AG20443 (cell line): ENCODE data around the gene IRS1.

ENCODE experiments used
- DNase-seq: peaks from one replicate; pipeline ENCODE4 v3.0.0; 2012; ENCODE audit warnings: low spot score, mixed read lengths

Gene IRS1

DNA sequence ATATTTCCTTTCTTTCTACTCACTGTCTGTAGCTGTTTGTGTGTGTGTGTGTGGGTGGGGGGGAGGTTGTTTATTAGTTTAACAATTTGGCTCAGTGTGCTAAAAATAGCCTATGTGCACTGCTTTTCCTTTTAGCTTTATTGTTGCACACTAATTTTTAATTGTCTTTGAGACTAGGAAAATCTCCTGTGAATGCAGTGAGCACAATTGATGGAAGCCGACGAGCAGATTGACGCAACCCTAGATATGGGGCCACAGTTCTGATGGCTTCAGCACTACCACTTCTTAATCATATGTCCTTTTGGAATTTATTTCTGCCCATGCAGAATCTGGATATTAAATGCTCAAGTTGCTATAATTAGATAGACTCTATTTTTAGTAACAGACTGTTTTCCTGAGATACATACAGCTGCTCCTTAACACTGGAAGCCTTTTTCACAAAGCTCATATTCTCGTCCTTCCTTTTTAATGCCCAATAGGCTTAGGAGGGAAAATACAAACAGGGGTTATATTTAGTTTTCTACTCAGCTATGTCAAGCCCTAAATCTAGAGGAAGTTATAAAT lies 109.1 kb downstream of the IRS1 start:
- no peak for DNase-seq

DNA sequence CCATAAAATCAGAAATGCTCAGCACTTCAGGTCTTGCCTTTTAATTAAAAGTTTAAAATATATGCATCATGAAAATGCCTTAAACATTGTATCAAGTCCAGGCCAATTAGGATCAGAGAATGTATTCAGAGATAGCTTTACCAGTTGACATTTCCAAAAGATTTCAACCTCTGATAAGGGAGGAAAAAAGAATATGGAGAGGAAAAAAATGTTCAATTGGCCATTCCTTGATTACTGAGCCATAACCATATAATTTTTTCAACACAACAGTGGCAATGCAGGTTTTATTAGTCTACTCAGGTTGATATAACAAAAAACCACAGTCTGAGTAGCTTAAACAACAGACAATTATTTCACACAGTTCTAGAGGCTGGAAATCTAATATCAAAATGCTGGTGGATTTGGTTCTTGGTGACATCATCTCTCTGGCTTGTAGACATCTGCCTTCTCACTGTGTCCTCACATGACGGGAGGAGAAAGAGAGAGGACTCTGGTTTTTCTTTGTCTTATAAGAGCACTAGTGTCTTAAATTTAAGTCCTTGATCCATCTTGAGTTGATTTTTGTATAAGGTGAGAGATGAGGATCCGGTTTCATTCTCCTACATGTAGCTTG lies 111.9 kb downstream of the IRS1 start:
- DNase-seq = no peak

DNA sequence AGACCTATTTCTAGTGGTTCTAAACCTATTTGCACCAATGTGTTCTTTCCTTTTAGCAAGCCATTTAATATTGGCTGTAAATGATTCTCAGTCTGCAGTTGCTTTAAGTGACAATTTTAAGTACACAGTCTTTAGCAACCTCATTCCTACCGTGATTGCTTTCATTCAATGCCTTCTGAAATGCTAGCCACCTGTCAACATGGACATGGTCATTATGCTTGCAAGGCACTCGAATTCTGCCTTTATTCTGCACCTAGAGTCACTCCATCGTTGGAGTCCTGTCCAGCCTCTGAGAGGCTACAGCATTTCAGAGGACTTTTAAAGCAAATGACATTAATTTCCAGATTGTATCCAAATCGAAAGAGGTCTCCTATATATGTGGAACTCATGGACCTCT lies 115.1 kb downstream of the IRS1 start:
- DNase-seq = no peak

DNA sequence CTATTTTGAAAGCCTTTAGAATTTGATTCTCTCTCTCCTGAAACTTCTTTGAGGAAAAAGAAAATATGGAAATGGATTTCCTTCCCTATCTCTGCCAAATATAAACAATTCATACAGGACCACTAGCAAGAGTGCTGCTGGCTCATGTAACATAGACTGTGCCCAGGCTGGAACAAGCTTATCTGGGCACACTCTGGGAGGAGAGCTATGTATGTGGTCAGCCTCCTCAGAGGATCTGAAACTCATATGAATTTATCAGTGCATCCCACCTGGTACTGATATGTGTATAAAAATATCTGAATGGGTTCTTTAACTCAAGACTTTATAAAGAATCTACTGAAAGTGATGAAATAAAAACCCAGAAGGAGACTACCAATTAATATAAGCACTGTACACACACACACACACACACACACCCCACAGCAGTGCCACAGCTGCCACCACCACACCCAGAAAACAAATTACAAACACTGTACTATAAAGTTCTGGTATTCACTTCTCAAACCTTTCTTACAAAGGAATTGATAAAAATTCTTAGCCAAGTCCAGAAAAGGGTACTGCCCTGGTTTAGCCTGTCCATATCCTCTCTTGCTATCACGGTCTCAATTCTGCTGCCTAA lies 115.6 kb downstream of the IRS1 start:
- DNase-seq = no peak

DNA sequence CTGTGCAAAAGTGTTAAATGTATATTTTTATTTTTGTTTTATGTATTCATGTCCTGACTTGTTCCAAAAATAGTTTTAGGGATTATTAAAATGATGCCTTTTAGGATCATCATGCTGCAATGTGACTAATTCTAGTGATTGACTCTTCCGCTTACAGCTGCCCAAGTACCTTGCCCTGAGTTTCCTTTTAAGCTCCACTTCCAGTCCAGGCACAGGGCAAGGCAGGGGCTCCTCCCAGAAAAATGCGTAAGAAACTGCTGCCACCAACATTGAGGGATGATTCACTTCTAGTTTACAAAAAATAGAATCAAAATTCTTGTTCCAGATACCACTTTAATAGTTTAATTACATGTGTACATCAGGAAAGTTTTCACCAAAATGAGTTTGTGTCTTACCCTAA lies 116.4 kb downstream of the IRS1 start:
- DNase-seq = peak; percentile 61
